Panc1 (cell line): ENCODE data around the gene ABT1. TPM values are rescaled to one million over a fixed set of nuclear protein-coding genes. Genes with fewer than 3 reads are reported as not detected.

Experiments used
- ATAC-seq: fragments of 200-7000 bp; cut with Tn5 transposase; 2 replicates; pipeline ENCODE4 v1.9.1; 2020; ENCODE audit warnings: mild to moderate bottlenecking, moderate library complexity
- BruUV-seq: library from RNA; stranded (reverse); fragments of 400-500 nt; replicated peaks from 2 replicates; lab custom pipeline; 2021; lab: Mats Ljungman, UMichigan
- CTCF ChIA-PET: fragments of 300-600 bp; sonication (Branson Sonifier 250); formaldehyde crosslinking; loops from one replicate; lab custom pipeline; 2022; ENCODE audit warnings: antibody characterized with exemption; lab: Charles Lee
- POLR2A ChIA-PET: fragments of 300-600 bp; sonication (Branson Sonifier 250); formaldehyde crosslinking; loops from one replicate; lab custom pipeline; 2022; ENCODE audit warnings: antibody characterized with exemption; lab: Charles Lee
- DNase-seq: peaks from one replicate; pipeline ENCODE4 v3.0.0-alpha.2; 2010; ENCODE audit warnings: low read depth, low spot score
- H3K27ac ChIP-seq: 2 replicates; pipeline ENCODE4 v1.5.1; 2011; ENCODE audit warnings: mild to moderate bottlenecking, low read length, inconsistent platforms
- H3K27me3 ChIP-seq: fragments of 200-500 bp; sonication (Bioruptor generic); 2 replicates; pipeline ENCODE4 v1.6.0; 2014; ENCODE audit warnings: low read length, inconsistent platforms; ENCODE audit not compliant: control insufficient read depth, insufficient read depth
- H3K36me3 ChIP-seq: fragments of 200-500 bp; sonication (Bioruptor generic); 2 replicates; pipeline ENCODE4 v1.5.1; 2014; ENCODE audit warnings: inconsistent platforms, mild to moderate bottlenecking, low read length, moderate library complexity; ENCODE audit not compliant: control insufficient read depth, insufficient read depth
- H3K4me1 ChIP-seq: 2 replicates; pipeline ENCODE4 v1.5.1; 2011; ENCODE audit warnings: inconsistent platforms, mild to moderate bottlenecking, low read length, moderate library complexity; ENCODE audit not compliant: control insufficient read depth, insufficient read depth
- H3K4me3 ChIP-seq, 2 experiments: 2 replicates each; pipeline ENCODE4 v1.5.1; 2011 to 2012; ENCODE audit warnings: low read depth in 2 of 2, low read length in 2 of 2, mild to moderate bottlenecking in 2 of 2, inconsistent platforms in 1 of 2, moderate library complexity in 1 of 2
- H3K9me3 ChIP-seq: fragments of 200-500 bp; sonication (Bioruptor generic); 2 replicates; pipeline ENCODE4 v1.5.1; 2014; ENCODE audit warnings: low read depth, mild to moderate bottlenecking, inconsistent platforms, low read length, moderate library complexity; ENCODE audit not compliant: control insufficient read depth, insufficient read depth
- POLR2AphosphoS5 ChIP-seq: IDR thresholded peaks from 2 replicates; pipeline ENCODE4 v1.6.1; 2012; ENCODE audit warnings: mild to moderate bottlenecking, low read depth, low read length, moderate library complexity
- SIN3A ChIP-seq: IDR thresholded peaks from 2 replicates; pipeline ENCODE4 v1.6.1; 2012; ENCODE audit warnings: low read depth, mild to moderate bottlenecking, low read length, moderate library complexity, borderline replicate concordance; ENCODE audit not compliant: insufficient read depth
- TCF7L2 ChIP-seq: IDR thresholded peaks from 2 replicates; pipeline ENCODE4 v1.6.1; 2011; ENCODE audit warnings: mild to moderate bottlenecking, low read depth, low read length, inconsistent platforms
- in situ Hi-C: cut with HindIII; loops from 2 replicates; pipeline ENCODE4 v1.10.0; 2016; ENCODE audit warnings: low sequenced_read_pairs, low pct_unique_long_range_greater_than_20kb
- intact Hi-C: fragments of 100-400 bp; cut with micrococcal nuclease; formaldehyde crosslinking; loops from one replicate; pipeline ENCODE4 v1.10.0; 2022; ENCODE audit not compliant: unreplicated experiment
- total RNA-seq: library from RNA; stranded (reverse); gene quantifications from one replicate; pipeline ENCODE4 v1.2.1, GENCODE V29; 2021; ENCODE audit not compliant: unreplicated experiment
- TF ChIP-seq, protein P1 (sequence below): fragments of 450-650 bp; IDR thresholded peaks from 2 replicates; pipeline ENCODE4 v1.5.1; 2017; ENCODE audit warnings: mild to moderate bottlenecking
- TF ChIP-seq, protein P2 (sequence below), 2 experiments: IDR thresholded peaks; 2 replicates each; pipeline ENCODE4 v1.6.1; 2011 to 2012; ENCODE audit warnings: low read depth in 2 of 2, control low read depth in 1 of 2, low read length in 1 of 2, mild to moderate bottlenecking in 1 of 2, moderate library complexity in 1 of 2; ENCODE audit not compliant: insufficient read depth in 1 of 2

ABT1 gene
- total RNA-seq, 1 experiment from 2014 or later: 18.0 TPM

DNA sequence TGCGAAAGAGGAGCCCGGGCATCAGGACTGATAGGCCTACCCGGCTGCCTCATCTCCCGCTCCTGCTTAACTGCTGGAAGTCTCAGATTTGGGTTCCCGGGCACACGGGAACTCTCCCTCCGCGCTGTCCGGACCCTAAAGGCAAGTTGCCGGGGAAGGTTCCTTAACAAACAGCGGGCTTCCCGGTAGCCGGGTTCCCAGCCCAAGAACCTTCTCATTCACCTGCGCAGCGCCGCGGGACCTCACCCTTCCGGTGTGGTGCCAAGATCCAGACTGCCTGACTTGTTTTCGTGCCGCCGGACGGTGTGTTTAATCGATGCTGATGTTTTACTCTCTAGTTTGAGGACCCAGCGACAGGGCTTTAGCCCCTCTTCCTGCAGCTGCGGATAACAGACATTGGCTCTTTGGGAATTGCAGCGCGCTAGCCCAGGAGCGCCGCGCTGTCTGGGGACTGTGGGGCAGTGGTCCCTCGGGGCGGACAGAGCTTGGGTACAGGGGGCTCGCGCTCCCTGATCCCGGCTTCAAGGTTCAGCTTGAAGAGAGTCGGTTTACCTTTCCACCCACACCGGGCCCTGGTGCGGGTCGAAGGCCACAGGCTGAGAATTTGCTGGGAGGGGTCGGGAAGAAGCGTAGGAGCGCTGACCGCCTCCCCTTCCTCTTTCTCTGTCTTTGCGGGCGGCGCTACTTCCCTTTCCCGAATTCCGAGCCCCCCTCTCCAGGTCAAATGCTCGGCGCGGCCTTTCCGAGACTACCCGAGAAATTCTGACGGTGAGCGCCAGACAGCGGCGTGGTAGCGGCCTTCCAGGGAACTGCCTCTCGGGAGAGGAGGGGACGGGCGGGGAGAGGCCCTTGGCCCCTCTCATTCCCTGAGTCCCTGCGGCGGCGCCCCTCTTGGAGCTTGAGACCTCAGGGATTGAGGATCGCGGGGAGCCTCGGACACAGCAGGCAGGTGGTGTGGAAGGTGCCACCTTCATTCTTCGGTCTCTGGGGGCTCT is 17.2 kb downstream of the ABT1 start:
- in situ Hi-C loops (no loop called here), intact Hi-C loops (no loop called here)
- no TSS peak for BruUV-seq
- DNase-seq: no peak
- peaks cover 7% of the 10 kb centered on the region; the same call in 1 of the 2 replicates for H3K9me3 ChIP-seq
- TF ChIP-seq, protein P1, sequence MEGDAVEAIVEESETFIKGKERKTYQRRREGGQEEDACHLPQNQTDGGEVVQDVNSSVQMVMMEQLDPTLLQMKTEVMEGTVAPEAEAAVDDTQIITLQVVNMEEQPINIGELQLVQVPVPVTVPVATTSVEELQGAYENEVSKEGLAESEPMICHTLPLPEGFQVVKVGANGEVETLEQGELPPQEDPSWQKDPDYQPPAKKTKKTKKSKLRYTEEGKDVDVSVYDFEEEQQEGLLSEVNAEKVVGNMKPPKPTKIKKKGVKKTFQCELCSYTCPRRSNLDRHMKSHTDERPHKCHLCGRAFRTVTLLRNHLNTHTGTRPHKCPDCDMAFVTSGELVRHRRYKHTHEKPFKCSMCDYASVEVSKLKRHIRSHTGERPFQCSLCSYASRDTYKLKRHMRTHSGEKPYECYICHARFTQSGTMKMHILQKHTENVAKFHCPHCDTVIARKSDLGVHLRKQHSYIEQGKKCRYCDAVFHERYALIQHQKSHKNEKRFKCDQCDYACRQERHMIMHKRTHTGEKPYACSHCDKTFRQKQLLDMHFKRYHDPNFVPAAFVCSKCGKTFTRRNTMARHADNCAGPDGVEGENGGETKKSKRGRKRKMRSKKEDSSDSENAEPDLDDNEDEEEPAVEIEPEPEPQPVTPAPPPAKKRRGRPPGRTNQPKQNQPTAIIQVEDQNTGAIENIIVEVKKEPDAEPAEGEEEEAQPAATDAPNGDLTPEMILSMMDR: no peak
- no peak for TF ChIP-seq POLR2AphosphoS5
- no peak for TF ChIP-seq SIN3A
- TF ChIP-seq TCF7L2: no peak
- TF ChIP-seq, protein P2, sequence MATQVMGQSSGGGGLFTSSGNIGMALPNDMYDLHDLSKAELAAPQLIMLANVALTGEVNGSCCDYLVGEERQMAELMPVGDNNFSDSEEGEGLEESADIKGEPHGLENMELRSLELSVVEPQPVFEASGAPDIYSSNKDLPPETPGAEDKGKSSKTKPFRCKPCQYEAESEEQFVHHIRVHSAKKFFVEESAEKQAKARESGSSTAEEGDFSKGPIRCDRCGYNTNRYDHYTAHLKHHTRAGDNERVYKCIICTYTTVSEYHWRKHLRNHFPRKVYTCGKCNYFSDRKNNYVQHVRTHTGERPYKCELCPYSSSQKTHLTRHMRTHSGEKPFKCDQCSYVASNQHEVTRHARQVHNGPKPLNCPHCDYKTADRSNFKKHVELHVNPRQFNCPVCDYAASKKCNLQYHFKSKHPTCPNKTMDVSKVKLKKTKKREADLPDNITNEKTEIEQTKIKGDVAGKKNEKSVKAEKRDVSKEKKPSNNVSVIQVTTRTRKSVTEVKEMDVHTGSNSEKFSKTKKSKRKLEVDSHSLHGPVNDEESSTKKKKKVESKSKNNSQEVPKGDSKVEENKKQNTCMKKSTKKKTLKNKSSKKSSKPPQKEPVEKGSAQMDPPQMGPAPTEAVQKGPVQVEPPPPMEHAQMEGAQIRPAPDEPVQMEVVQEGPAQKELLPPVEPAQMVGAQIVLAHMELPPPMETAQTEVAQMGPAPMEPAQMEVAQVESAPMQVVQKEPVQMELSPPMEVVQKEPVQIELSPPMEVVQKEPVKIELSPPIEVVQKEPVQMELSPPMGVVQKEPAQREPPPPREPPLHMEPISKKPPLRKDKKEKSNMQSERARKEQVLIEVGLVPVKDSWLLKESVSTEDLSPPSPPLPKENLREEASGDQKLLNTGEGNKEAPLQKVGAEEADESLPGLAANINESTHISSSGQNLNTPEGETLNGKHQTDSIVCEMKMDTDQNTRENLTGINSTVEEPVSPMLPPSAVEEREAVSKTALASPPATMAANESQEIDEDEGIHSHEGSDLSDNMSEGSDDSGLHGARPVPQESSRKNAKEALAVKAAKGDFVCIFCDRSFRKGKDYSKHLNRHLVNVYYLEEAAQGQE (IDR thresholded peaks at IDR 0.05; ENCODE audit: insufficient read depth in 1 of 2, low read depth in 2 of 2, low read length in 1 of 2): no peak
- H3K27me3 ChIP-seq: no peaks in the 10 kb centered on the region
- ATAC-seq: no peak
- no peaks in the 10 kb centered on the region for H3K36me3 ChIP-seq
- POLR2A ChIA-PET: no interaction called here
- CTCF ChIA-PET: no interaction called here
- H3K4me1 ChIP-seq: no peaks in the 10 kb centered on the region
- no peak overlapping the region for H3K27ac ChIP-seq
- no peak overlapping the region for H3K4me3 ChIP-seq

DNA sequence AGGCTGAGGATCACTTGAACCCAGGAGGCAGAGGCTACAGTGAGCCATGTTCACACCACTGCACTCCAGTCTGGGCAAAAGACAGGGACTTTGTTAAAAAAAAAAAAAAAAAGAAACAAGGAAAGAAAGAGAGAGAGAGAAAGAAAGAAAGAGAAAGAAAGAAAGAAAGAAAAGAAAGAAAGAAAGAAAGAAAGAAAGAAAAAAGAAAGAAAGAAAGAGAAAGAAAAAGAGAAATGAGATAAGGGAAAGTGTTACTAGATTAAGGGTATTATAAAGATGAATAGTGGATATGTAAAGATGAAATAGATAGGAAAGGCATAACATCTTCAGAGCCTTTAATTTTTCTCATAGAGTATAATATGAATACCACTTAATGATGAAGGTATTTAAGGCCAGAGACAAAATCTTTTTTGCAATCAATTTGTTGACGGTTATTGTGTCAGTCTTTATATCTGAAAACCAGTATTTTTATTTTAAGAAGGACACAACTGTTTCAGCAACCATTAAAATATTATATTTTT is 26.6 kb downstream of the ABT1 start:
- no TSS peak for BruUV-seq

More for the DNA sequence above, 26.6 kb downstream of the ABT1 start:
- no peaks in the 10 kb centered on the region for H3K4me1 ChIP-seq
- DNase-seq (no peak), ATAC-seq (no peak)
- ChIA-PET CTCF (no interaction called here), POLR2A (no interaction called here)
- in situ Hi-C loops (no loop called here), intact Hi-C loops (no loop called here)
- H3K4me3 ChIP-seq: no peak overlapping the region
- peaks cover 3% of the 10 kb centered on the region; the same call in 1 of the 2 replicates for H3K9me3 ChIP-seq
- TF ChIP-seq POLR2AphosphoS5 (no peak), SIN3A (no peak), TCF7L2 (no peak)
- TF ChIP-seq, protein P1: no peak
- TF ChIP-seq, protein P2 (IDR thresholded peaks at IDR 0.05; ENCODE audit: insufficient read depth in 1 of 2, low read depth in 2 of 2, low read length in 1 of 2): no peak
- H3K36me3 ChIP-seq: no peaks in the 10 kb centered on the region
- H3K27ac ChIP-seq: no peak overlapping the region
- H3K27me3 ChIP-seq: no peaks in the 10 kb centered on the region
